ENCODE data around the gene IFNL1. TPM values are rescaled to one million over a fixed set of nuclear protein-coding genes. Genes with fewer than 3 reads are reported as not detected.

IFNL1 gene
- total and polyA plus RNA-seq, 5 donors from 2014 or later, result not detected

GRCh38 chr19:39299832-39300231, 3.6 kb downstream of the IFNL1 start:
- Mint-ChIP-seq H3K4me3 (no peak overlapping the region), H3K4me1 (peaks cover 0 to 14% (median 5%) of the 10 kb centered on the region in 4 donors), H3K36me3 (no peaks in the 10 kb centered on the region), H3K27me3 (peaks cover 19% of the 10 kb centered on the region), H3K27ac (peak overlapping the region in 1 of 3 donors; percentile 32), H3K9me3 (peaks cover 0 to 3% (median 0%) of the 10 kb centered on the region in 7 donors)
- Histone ChIP-seq H3K27ac (ENCODE audit: insufficient read depth, low read length, poor library complexity, severe bottlenecking) (no peak overlapping the region), H3K36me3 (ENCODE audit: control insufficient read depth, insufficient read depth, low read length) (no peaks in the 10 kb centered on the region), H3K9me3 (ENCODE audit: control insufficient read depth in 2 of 2, low read length in 2 of 2) (no peaks in the 10 kb centered on the region), H3K4me1 (ENCODE audit: control insufficient read depth, insufficient read depth, low read length, poor library complexity, severe bottlenecking) (peaks cover 6% of the 10 kb centered on the region), H3K27me3 (ENCODE audit: control insufficient read depth, insufficient read depth, low read length) (no peaks in the 10 kb centered on the region), H3K4me3 (ENCODE audit: low read depth, low read length) (no peak overlapping the region)
- ATAC-seq (ENCODE audit: low read depth in 2 of 2), result no peak
- no peak for DNase-seq

- H3K27ac Mint-ChIP-seq, result no peak overlapping the region
- H3K36me3 Mint-ChIP-seq, result no peaks in the 10 kb centered on the region
- Histone ChIP-seq H3K36me3 (ENCODE audit: control insufficient read depth, insufficient read depth, low read length) (no peaks in the 10 kb centered on the region), H3K27me3 (ENCODE audit: control insufficient read depth, insufficient read depth, low read length) (no peaks in the 10 kb centered on the region), H3K4me3 (ENCODE audit: low read depth, low read length) (no peak overlapping the region), H3K27ac (ENCODE audit: insufficient read depth, low read length, poor library complexity, severe bottlenecking) (no peak overlapping the region), H3K4me1 (ENCODE audit: control insufficient read depth, insufficient read depth, low read length, poor library complexity, severe bottlenecking) (peaks cover 6% of the 10 kb centered on the region), H3K9me3 (ENCODE audit: control insufficient read depth in 2 of 2, low read length in 2 of 2) (no peaks in the 10 kb centered on the region)
- H3K9me3 Mint-ChIP-seq, result peaks cover 0 to 1% (median 0%) of the 10 kb centered on the region in 7 donors
- DNase-seq (no peak), ATAC-seq (ENCODE audit: low read depth in 2 of 2) (no peak)
- peaks cover 19% of the 10 kb centered on the region for H3K27me3 Mint-ChIP-seq
- peaks cover 0 to 14% (median 5%) of the 10 kb centered on the region in 4 donors for H3K4me1 Mint-ChIP-seq
- no peak overlapping the region for H3K4me3 Mint-ChIP-seq
Observed at GRCh38 chr19:39301021-39301420, 4.8 kb downstream of the IFNL1 start.

DNA sequence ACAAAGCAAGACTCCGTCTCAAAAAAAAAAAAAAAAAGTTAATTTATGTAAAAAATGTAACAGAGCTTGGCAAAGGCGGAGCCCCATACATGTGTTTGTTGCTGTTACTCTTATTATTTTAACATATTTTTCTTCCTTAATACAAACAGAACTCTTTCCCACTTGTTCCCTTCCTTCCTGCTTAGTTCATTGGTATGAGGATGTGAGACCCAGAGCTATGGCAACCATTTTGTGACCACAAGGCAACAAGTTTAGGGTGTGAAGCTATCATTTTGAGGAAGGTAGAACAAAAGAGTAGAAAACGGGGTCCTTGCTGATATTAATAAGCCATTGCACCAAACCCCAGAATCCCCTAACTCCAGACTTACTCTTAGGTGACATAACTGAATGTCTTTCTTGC, 5.4 kb downstream of the IFNL1 start:
- no peaks in the 10 kb centered on the region for H3K9me3 ChIP-seq (ENCODE audit: control insufficient read depth in 2 of 2, low read length in 2 of 2)
- no peak overlapping the region for H3K4me3 Mint-ChIP-seq
- peaks cover 6% of the 10 kb centered on the region for H3K4me1 ChIP-seq (ENCODE audit: control insufficient read depth, insufficient read depth, low read length, poor library complexity, severe bottlenecking)
- no peaks in the 10 kb centered on the region for H3K27me3 ChIP-seq (ENCODE audit: control insufficient read depth, insufficient read depth, low read length)
- H3K4me1 Mint-ChIP-seq, result peaks cover 0 to 14% (median 5%) of the 10 kb centered on the region in 4 donors
- no peak overlapping the region for H3K27ac ChIP-seq (ENCODE audit: insufficient read depth, low read length, poor library complexity, severe bottlenecking)
- peaks cover 24% of the 10 kb centered on the region for H3K27me3 Mint-ChIP-seq
- DNase-seq, result no peak
- peaks cover 0 to 1% (median 0%) of the 10 kb centered on the region in 7 donors for H3K9me3 Mint-ChIP-seq
- H3K36me3 ChIP-seq (ENCODE audit: control insufficient read depth, insufficient read depth, low read length), result no peaks in the 10 kb centered on the region
- H3K36me3 Mint-ChIP-seq, result peaks cover under 1% of the 10 kb centered on the region
- no peak overlapping the region for H3K27ac Mint-ChIP-seq
- no peak for ATAC-seq (ENCODE audit: low read depth in 2 of 2)
- H3K4me3 ChIP-seq (ENCODE audit: low read depth, low read length), result no peak overlapping the region

- ATAC-seq (ENCODE audit: low read depth in 2 of 2) (no peak), DNase-seq (no peak)
- H3K27ac ChIP-seq (ENCODE audit: insufficient read depth, low read length, poor library complexity, severe bottlenecking), result no peak overlapping the region
- no peaks in the 10 kb centered on the region for H3K9me3 ChIP-seq (ENCODE audit: control insufficient read depth in 2 of 2, low read length in 2 of 2)
- Mint-ChIP-seq H3K27me3 (peaks cover 19% of the 10 kb centered on the region), H3K4me1 (peaks cover 0 to 2% (median under 1%) of the 10 kb centered on the region in 4 donors), H3K36me3 (peaks cover 6% of the 10 kb centered on the region), H3K4me3 (no peak overlapping the region), H3K27ac (peak overlapping the region in 2 of 3 donors; percentile 1 to 76), H3K9me3 (no peaks in the 10 kb centered on the region)
- H3K4me3 ChIP-seq (ENCODE audit: low read depth, low read length), result no peak overlapping the region
- H3K36me3 ChIP-seq (ENCODE audit: control insufficient read depth, insufficient read depth, low read length), result no peaks in the 10 kb centered on the region
- no peaks in the 10 kb centered on the region for H3K27me3 ChIP-seq (ENCODE audit: control insufficient read depth, insufficient read depth, low read length)
- no peaks in the 10 kb centered on the region for H3K4me1 ChIP-seq (ENCODE audit: control insufficient read depth, insufficient read depth, low read length, poor library complexity, severe bottlenecking)
Observed at GRCh38 chr19:39303373-39304184, 7.4 kb downstream of the IFNL1 start.

GRCh38 chr19:39304185-39304513, 7.9 kb downstream of the IFNL1 start:
- Histone ChIP-seq H3K9me3 (ENCODE audit: control insufficient read depth in 2 of 2, low read length in 2 of 2) (no peaks in the 10 kb centered on the region), H3K36me3 (ENCODE audit: control insufficient read depth, insufficient read depth, low read length) (no peaks in the 10 kb centered on the region), H3K27ac (ENCODE audit: insufficient read depth, low read length, poor library complexity, severe bottlenecking) (no peak overlapping the region), H3K4me3 (ENCODE audit: low read depth, low read length) (no peak overlapping the region), H3K27me3 (ENCODE audit: control insufficient read depth, insufficient read depth, low read length) (no peaks in the 10 kb centered on the region), H3K4me1 (ENCODE audit: control insufficient read depth, insufficient read depth, low read length, poor library complexity, severe bottlenecking) (no peaks in the 10 kb centered on the region)
- H3K27me3 Mint-ChIP-seq, result peaks cover 19% of the 10 kb centered on the region
- peaks cover 0 to 2% (median 0%) of the 10 kb centered on the region in 4 donors for H3K4me1 Mint-ChIP-seq
- ATAC-seq (ENCODE audit: low read depth in 2 of 2) (no peak), DNase-seq (no peak)
- peak overlapping the region in 2 of 3 donors; percentile 1 to 76 for H3K27ac Mint-ChIP-seq
- peaks cover 11% of the 10 kb centered on the region for H3K36me3 Mint-ChIP-seq
- H3K4me3 Mint-ChIP-seq, result no peak overlapping the region
- H3K9me3 Mint-ChIP-seq, result no peaks in the 10 kb centered on the region

DNA sequence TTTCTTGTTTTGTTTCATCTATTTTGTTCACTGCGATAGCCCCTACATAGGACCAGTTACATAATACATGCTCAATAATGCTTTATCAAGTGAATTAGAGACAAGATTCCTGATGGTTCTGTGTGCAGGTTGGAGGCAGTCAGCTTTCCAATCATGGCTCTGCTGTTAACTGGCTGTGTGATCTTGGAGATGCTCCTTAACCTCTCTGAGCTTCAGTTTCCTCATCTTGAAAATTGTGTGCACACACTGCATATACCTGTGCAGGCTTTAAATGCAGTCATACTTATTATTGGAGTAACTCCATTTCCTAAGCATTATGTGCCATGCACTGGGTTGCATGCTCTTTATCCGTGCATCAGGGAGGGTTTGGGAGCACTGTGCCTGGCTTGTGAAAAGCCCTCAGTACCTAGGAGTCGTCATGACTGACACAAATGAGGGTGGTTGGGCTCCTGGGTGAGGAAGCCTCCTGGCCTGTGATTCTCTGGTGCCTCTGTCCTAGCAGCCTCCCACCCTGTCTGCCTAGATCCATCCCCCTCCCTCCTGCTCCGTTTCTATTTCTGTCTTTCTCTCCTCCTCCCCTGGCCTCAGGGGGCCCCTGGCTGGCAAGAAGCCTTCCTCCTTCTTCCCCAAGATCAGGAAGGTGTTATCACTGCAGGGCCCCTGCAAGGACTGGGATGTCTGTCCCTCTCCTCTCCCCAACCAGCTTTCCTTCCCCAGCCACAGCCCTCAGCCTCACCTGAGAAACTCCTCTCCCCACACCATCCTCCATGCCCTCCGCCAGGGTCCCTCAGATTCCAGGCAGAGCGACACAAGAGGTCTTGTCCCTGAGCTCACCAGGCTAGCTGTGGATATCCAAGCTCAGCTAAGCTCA, 8.7 kb downstream of the IFNL1 start:
- no peaks in the 10 kb centered on the region for H3K4me1 ChIP-seq (ENCODE audit: control insufficient read depth, insufficient read depth, low read length, poor library complexity, severe bottlenecking)
- no peak overlapping the region for H3K4me3 Mint-ChIP-seq
- peaks cover 0 to 8% (median 3%) of the 10 kb centered on the region in 4 donors for H3K4me1 Mint-ChIP-seq
- no peak overlapping the region for H3K27ac ChIP-seq (ENCODE audit: insufficient read depth, low read length, poor library complexity, severe bottlenecking)
- no peak for ATAC-seq (ENCODE audit: low read depth in 2 of 2)
- peaks cover 11% of the 10 kb centered on the region for H3K36me3 Mint-ChIP-seq
- H3K27me3 ChIP-seq (ENCODE audit: control insufficient read depth, insufficient read depth, low read length), result no peaks in the 10 kb centered on the region
- no peaks in the 10 kb centered on the region for H3K36me3 ChIP-seq (ENCODE audit: control insufficient read depth, insufficient read depth, low read length)
- H3K27ac Mint-ChIP-seq, result peak overlapping the region in 2 of 3 donors; percentile 76 to 83
- no peak for DNase-seq
- H3K9me3 Mint-ChIP-seq, result no peaks in the 10 kb centered on the region
- no peak overlapping the region for H3K4me3 ChIP-seq (ENCODE audit: low read depth, low read length)
- no peaks in the 10 kb centered on the region for H3K9me3 ChIP-seq (ENCODE audit: control insufficient read depth in 2 of 2, low read length in 2 of 2)
- H3K27me3 Mint-ChIP-seq, result peaks cover 19% of the 10 kb centered on the region

DNA sequence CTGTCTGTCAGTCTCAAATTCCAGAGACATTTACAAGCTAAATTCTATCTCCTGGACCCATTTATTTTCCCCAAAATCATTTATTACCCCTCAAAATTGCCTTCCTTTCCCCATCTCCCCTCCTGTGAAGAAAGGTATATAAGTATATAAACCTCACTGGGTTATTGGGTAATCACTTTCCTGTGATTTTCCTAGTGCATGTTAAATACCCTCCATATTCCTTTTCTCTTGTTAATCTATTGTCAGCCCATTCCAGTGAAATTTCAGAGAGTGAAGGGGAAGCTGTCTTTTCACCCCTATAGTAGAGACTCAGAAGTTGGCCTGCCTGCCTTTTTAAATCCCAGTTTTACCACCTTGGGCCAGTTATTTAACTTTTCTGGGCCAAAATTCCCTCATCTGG, 9.9 kb downstream of the IFNL1 start:
- H3K27ac Mint-ChIP-seq, result no peak overlapping the region
- H3K4me1 Mint-ChIP-seq, result peaks cover 0 to 13% (median 5%) of the 10 kb centered on the region in 4 donors
- peak overlapping the region in 1 of 4 donors; percentile 41 for H3K4me3 Mint-ChIP-seq
- DNase-seq (no peak), ATAC-seq (ENCODE audit: low read depth in 2 of 2) (no peak)
- Histone ChIP-seq H3K9me3 (ENCODE audit: control insufficient read depth in 2 of 2, low read length in 2 of 2) (no peaks in the 10 kb centered on the region), H3K36me3 (ENCODE audit: control insufficient read depth, insufficient read depth, low read length) (no peaks in the 10 kb centered on the region), H3K4me1 (ENCODE audit: control insufficient read depth, insufficient read depth, low read length, poor library complexity, severe bottlenecking) (no peaks in the 10 kb centered on the region), H3K4me3 (ENCODE audit: low read depth, low read length) (no peak overlapping the region), H3K27me3 (ENCODE audit: control insufficient read depth, insufficient read depth, low read length) (no peaks in the 10 kb centered on the region), H3K27ac (ENCODE audit: insufficient read depth, low read length, poor library complexity, severe bottlenecking) (no peak overlapping the region)
- H3K9me3 Mint-ChIP-seq, result no peaks in the 10 kb centered on the region
- peaks cover 19% of the 10 kb centered on the region for H3K36me3 Mint-ChIP-seq
- H3K27me3 Mint-ChIP-seq, result peaks cover 13% of the 10 kb centered on the region
